SK-N-SH treated with all-trans-retinoic acid at 6 μM for 48 hours (cell line): Measurements from ENCODE around the gene ZHX3.

ENCODE experiments used
- RARB ChIP-seq: fragments of 250-450 bp; sonication (Bioruptor Pico); IDR thresholded peaks from 2 replicates; pipeline ENCODE4 v1.8.0; 2021; ENCODE audit warnings: mild to moderate bottlenecking, moderate library complexity
- TF ChIP-seq, protein P1 (sequence below): fragments of 250-450 bp; sonication (Bioruptor Pico); IDR thresholded peaks from 2 replicates; pipeline ENCODE4 v1.5.1; 2021; ENCODE audit warnings: mild to moderate bottlenecking, moderate library complexity

DNA sequence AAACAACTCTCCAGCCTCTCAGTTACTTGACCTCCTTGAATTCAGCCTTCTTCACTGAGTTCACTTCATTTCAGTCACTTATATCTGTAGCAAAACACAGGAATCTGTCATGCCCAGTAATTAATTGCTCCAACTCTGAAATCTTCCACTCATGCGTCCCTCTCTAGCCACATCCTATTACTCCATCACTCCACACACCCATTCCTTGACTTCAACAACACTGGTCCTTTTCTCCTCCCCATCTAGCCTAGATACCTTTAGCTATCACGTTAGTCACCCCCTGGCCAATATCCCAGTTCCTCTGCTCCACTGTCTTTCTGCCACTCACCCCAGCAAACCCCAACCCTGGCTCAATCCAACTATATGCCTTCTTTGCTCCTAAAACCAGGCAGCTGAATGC lies 7.7 kb downstream of the ZHX3 start:
- TF ChIP-seq, protein P1, sequence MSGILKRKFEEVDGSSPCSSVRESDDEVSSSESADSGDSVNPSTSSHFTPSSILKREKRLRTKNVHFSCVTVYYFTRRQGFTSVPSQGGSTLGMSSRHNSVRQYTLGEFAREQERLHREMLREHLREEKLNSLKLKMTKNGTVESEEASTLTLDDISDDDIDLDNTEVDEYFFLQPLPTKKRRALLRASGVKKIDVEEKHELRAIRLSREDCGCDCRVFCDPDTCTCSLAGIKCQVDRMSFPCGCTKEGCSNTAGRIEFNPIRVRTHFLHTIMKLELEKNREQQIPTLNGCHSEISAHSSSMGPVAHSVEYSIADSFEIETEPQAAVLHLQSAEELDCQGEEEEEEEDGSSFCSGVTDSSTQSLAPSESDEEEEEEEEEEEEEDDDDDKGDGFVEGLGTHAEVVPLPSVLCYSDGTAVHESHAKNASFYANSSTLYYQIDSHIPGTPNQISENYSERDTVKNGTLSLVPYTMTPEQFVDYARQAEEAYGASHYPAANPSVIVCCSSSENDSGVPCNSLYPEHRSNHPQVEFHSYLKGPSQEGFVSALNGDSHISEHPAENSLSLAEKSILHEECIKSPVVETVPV (CRISPR knock-in tag): no peak
- no peak for TF ChIP-seq RARB (CRISPR knock-in tag)
